HG02970 (cell line): ENCODE measurements around the gene LITAF.
"Not testable (repeated sequence)": the region's sequence is repeated elsewhere in the genome, so short reads cannot be mapped to it uniquely, and the experiment has no call there.

ENCODE experiments used
- ATAC-seq: cut with Tn5 transposase; IDR thresholded peaks from one replicate; pipeline ENCODE4 v1.9.1; 2021; ENCODE audit warnings: mild to moderate bottlenecking, moderate library complexity, moderate number of reproducible peaks; ENCODE audit not compliant: unreplicated experiment, low FRiP score

Gene LITAF

GRCh38 chr16:11581678-11582077, 5.0 kb downstream of the LITAF start:
- no peak for ATAC-seq

- no peak for ATAC-seq
Observed at GRCh38 chr16:11580451-11581086, 6.2 kb downstream of the LITAF start.

- ATAC-seq: not testable (repeated sequence)
Observed at GRCh38 chr16:11577290-11577660, 9.4 kb downstream of the LITAF start.

- peak; percentile 54 for ATAC-seq
Observed at GRCh38 chr16:11576427-11577289, 10.1 kb downstream of the LITAF start.

- no peak for ATAC-seq
Observed at GRCh38 chr16:11575223-11575589, 11.5 kb downstream of the LITAF start.

- no peak for ATAC-seq
Observed at GRCh38 chr16:11572301-11572995, 14.3 kb downstream of the LITAF start.

- no peak for ATAC-seq
Observed at GRCh38 chr16:11571549-11571948, 15.2 kb downstream of the LITAF start.

GRCh38 chr16:11570806-11571205, 15.9 kb downstream of the LITAF start:
- no peak for ATAC-seq

GRCh38 chr16:11570258-11570657, 16.5 kb downstream of the LITAF start:
- no peak for ATAC-seq

- no peak for ATAC-seq
Observed at GRCh38 chr16:11566398-11566797, 20.3 kb downstream of the LITAF start.

- no peak for ATAC-seq
Observed at GRCh38 chr16:11565665-11566064, 21.1 kb downstream of the LITAF start.

GRCh38 chr16:11564046-11564926, 22.4 kb downstream of the LITAF start:
- ATAC-seq: no peak

- ATAC-seq: no peak
Observed at GRCh38 chr16:11563493-11564040, 23.2 kb downstream of the LITAF start.

- ATAC-seq: no peak
Observed at GRCh38 chr16:11562941-11563340, 23.8 kb downstream of the LITAF start.

- no peak for ATAC-seq
Observed at GRCh38 chr16:11562411-11562810, 24.3 kb downstream of the LITAF start.

- no peak for ATAC-seq
Observed at GRCh38 chr16:11561856-11562255, 24.9 kb downstream of the LITAF start.

- no peak for ATAC-seq
Observed at GRCh38 chr16:11561454-11561805, 25.3 kb downstream of the LITAF start.

GRCh38 chr16:11560701-11561453, 25.8 kb downstream of the LITAF start:
- no peak for ATAC-seq

- not testable (repeated sequence) for ATAC-seq
Observed at GRCh38 chr16:11558308-11558823, 28.4 kb downstream of the LITAF start.
